Peyer's patch (tissue), 4 donors: Measurements from ENCODE around the gene FUS.

Source experiments
- POLR2A ChIP-seq, 2 donors: fragments of 450-650 bp; IDR thresholded peaks; one replicate each; pipeline ENCODE4 v1.5.1; 2017; ENCODE audit warnings: antibody characterized with exemption in 2 of 2, mild to moderate bottlenecking in 2 of 2, moderate library complexity in 2 of 2
- TF ChIP-seq, protein P1 (sequence below), 6 experiments: fragments of 450-650 bp in 4 of 6; fragments of 200-600 bp in 2 of 6; sonication (generic) in 1 of 6; IDR thresholded peaks; one replicate each; pipeline ENCODE4 v1.5.1; 2017 to 2019; ENCODE audit warnings: antibody characterized with exemption in 6 of 6, mild to moderate bottlenecking in 3 of 6, moderate library complexity in 1 of 6

- TF ChIP-seq, protein P1, sequence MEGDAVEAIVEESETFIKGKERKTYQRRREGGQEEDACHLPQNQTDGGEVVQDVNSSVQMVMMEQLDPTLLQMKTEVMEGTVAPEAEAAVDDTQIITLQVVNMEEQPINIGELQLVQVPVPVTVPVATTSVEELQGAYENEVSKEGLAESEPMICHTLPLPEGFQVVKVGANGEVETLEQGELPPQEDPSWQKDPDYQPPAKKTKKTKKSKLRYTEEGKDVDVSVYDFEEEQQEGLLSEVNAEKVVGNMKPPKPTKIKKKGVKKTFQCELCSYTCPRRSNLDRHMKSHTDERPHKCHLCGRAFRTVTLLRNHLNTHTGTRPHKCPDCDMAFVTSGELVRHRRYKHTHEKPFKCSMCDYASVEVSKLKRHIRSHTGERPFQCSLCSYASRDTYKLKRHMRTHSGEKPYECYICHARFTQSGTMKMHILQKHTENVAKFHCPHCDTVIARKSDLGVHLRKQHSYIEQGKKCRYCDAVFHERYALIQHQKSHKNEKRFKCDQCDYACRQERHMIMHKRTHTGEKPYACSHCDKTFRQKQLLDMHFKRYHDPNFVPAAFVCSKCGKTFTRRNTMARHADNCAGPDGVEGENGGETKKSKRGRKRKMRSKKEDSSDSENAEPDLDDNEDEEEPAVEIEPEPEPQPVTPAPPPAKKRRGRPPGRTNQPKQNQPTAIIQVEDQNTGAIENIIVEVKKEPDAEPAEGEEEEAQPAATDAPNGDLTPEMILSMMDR (IDR thresholded peaks at IDR 0.05) = no peak
- TF ChIP-seq POLR2A (IDR thresholded peaks at IDR 0.05) = no peak
These were observed 6.2 kb downstream of the FUS start for GRCh38 chr16:31186176-31186575.
